SH-SY5Y (cell line): ENCODE data around the gene C1orf210.

Experiments used
- GATA2 ChIP-seq: IDR thresholded peaks from 2 replicates; pipeline ENCODE4 v1.6.1; 2011; ENCODE audit warnings: mild to moderate bottlenecking, low read depth, low read length
- GATA3 ChIP-seq: IDR thresholded peaks from 2 replicates; pipeline ENCODE4 v1.6.1; 2011; ENCODE audit warnings: low read depth, mild to moderate bottlenecking, low read length, moderate library complexity

GRCh38 chr1:43274125-43274803 lies 11.1 kb downstream of the C1orf210 start:
- TF ChIP-seq GATA3 (no peak), GATA2 (no peak)
